ENCODE data around the gene GRIA2.

Gene GRIA2

DNA sequence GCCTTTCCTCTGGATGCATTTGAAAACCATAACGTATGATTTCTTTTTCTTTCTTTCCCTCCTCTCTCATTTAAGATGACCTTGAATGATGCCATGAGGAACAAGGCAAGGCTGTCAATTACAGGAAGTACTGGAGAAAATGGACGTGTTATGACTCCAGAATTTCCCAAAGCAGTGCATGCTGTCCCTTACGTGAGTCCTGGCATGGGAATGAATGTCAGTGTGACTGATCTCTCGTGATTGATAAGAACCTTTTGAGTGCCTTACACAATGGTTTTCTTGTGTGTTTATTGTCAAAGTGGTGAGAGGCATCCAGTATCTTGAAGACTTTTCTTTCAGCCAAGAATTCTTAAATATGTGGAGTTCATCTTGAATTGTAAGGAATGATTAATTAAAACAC, 142.8 kb downstream of the GRIA2 start:
- DNase-seq (ENCODE audit: low read depth, low spot score) = no peak
- TF ChIP-seq YY1 (IDR thresholded peaks at IDR 0.05; ENCODE audit: insufficient read depth, insufficient read length) (no peak), ZNF274 (IDR thresholded peaks at IDR 0.05; ENCODE audit: low read depth, low read length) (no peak), SUZ12 (IDR thresholded peaks at IDR 0.05; ENCODE audit: extremely low read depth, insufficient read depth, insufficient read length) (no peak)
- no peaks in the 10 kb centered on the region for H3K27me3 ChIP-seq (ENCODE audit: insufficient read depth, insufficient read length)
- H3K4me3 ChIP-seq (ENCODE audit: insufficient read length, low read depth) = no peak overlapping the region
- H3K4me1 ChIP-seq (ENCODE audit: insufficient read depth, insufficient read length) = no peaks in the 10 kb centered on the region
- H3K36me3 ChIP-seq (ENCODE audit: insufficient read depth, insufficient read length, low read length) = no peaks in the 10 kb centered on the region
- no peak overlapping the region for H3K9ac ChIP-seq (ENCODE audit: insufficient read length, low read depth)
- no peaks in the 10 kb centered on the region for H3K9me3 ChIP-seq (ENCODE audit: insufficient read depth, low read length)

DNA sequence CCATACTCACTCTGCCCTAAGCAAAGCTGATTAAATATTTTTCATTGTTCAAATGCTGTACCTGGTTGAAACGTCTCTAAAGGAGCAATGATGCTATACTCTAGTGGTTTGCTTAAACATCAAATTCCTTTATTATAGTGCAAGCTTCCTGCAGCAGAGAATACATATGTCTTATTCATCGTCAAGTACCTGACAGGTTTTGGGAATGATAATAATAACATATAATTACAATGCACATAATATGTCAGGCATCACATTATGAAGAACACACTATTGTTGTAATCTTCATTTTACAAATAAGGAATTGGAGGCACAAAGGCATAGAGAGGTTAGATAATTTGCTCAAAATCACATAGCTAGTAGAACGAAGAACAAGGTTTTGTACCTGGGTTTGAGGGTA, 151.6 kb downstream of the GRIA2 start:
- Histone ChIP-seq H3K4me1 (ENCODE audit: insufficient read depth, insufficient read length) (no peaks in the 10 kb centered on the region), H3K9me3 (ENCODE audit: insufficient read depth, low read length) (no peaks in the 10 kb centered on the region), H3K27me3 (ENCODE audit: insufficient read depth, insufficient read length) (no peaks in the 10 kb centered on the region), H3K36me3 (ENCODE audit: insufficient read depth, insufficient read length, low read length) (no peaks in the 10 kb centered on the region), H3K4me3 (ENCODE audit: insufficient read length, low read depth) (no peak overlapping the region), H3K9ac (ENCODE audit: insufficient read length, low read depth) (no peak overlapping the region)
- DNase-seq (ENCODE audit: low read depth, low spot score) = no peak
- TF ChIP-seq SUZ12 (IDR thresholded peaks at IDR 0.05; ENCODE audit: extremely low read depth, insufficient read depth, insufficient read length) (no peak), ZNF274 (IDR thresholded peaks at IDR 0.05; ENCODE audit: low read depth, low read length) (no peak), YY1 (IDR thresholded peaks at IDR 0.05; ENCODE audit: insufficient read depth, insufficient read length) (no peak)

DNA sequence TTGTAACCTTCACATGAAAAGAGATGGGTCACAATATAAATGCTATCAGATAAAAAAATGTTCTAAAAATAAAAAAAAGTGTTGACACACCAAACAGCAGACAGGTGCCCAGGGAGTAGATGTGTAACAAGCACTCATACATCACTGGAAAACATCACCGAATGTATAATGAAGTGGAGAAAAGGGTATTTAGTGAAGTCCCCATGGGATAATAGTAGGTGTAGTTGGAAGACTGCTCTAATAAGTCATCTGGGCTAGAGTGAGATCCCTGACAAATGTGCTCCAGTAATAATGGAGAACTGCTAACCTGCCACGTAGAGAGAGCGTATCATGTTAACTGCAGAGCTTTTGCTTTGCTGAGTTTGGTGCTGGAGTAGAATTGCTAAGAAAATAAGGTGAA, 152.0 kb downstream of the GRIA2 start:
- H3K9ac ChIP-seq (ENCODE audit: insufficient read length, low read depth) = no peak overlapping the region
- no peaks in the 10 kb centered on the region for H3K36me3 ChIP-seq (ENCODE audit: insufficient read depth, insufficient read length, low read length)
- no peak for DNase-seq (ENCODE audit: low read depth, low spot score)
- no peak for TF ChIP-seq ZNF274 (IDR thresholded peaks at IDR 0.05; ENCODE audit: low read depth, low read length)
- TF ChIP-seq YY1 (IDR thresholded peaks at IDR 0.05; ENCODE audit: insufficient read depth, insufficient read length) = no peak
- no peaks in the 10 kb centered on the region for H3K9me3 ChIP-seq (ENCODE audit: insufficient read depth, low read length)
- no peak overlapping the region for H3K4me3 ChIP-seq (ENCODE audit: insufficient read length, low read depth)
- no peaks in the 10 kb centered on the region for H3K27me3 ChIP-seq (ENCODE audit: insufficient read depth, insufficient read length)
- H3K4me1 ChIP-seq (ENCODE audit: insufficient read depth, insufficient read length) = no peaks in the 10 kb centered on the region

DNA sequence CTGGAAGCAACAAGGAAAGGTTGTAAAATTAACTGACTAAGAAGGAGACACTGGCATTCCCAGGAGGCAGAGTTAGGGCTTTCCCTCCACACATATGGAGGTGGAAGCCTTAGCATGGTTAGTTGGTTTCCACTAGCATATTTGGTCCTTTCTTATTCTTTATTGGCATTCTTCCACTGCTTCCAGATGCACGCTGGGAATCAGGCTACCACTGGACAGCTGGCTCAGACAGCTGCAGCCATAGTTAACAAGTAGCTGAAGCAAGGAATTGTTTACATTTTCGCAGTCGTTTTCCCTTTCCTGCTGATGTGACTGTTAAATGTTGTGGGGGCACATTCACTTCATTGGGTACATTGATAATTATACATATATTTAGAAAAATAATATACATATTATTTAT, 169.2 kb downstream of the GRIA2 start:
- DNase-seq (ENCODE audit: low read depth, low spot score) = no peak
- H3K9ac ChIP-seq (ENCODE audit: insufficient read length, low read depth) = no peak overlapping the region
- H3K4me1 ChIP-seq (ENCODE audit: insufficient read depth, insufficient read length) = no peaks in the 10 kb centered on the region
- no peak overlapping the region for H3K4me3 ChIP-seq (ENCODE audit: insufficient read length, low read depth)
- no peaks in the 10 kb centered on the region for H3K36me3 ChIP-seq (ENCODE audit: insufficient read depth, insufficient read length, low read length)
- no peaks in the 10 kb centered on the region for H3K27me3 ChIP-seq (ENCODE audit: insufficient read depth, insufficient read length)
- H3K9me3 ChIP-seq (ENCODE audit: insufficient read depth, low read length) = no peaks in the 10 kb centered on the region
- TF ChIP-seq SUZ12 (IDR thresholded peaks at IDR 0.05; ENCODE audit: extremely low read depth, insufficient read depth, insufficient read length) (no peak), ZNF274 (IDR thresholded peaks at IDR 0.05; ENCODE audit: low read depth, low read length) (no peak), YY1 (IDR thresholded peaks at IDR 0.05; ENCODE audit: insufficient read depth, insufficient read length) (no peak)

DNA sequence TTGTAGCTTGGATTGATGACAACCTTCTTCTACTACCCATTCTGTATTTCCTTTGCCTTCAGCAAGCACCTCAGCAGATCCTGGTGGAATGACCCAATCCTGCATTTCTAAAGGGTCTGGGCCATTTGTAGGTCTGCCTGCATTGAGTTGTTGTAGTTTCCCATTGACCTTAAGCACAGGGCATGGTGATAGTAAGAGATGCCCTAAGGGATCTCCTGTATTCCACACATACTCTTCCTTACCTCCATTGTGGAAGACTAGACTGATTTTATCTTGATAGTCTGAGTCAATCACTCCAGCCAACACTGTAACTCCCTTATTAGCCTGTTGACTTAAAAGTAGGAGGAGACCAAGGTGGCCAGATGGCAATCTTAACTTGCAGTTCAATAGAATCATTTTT, 184.5 kb downstream of the GRIA2 start:
- TF ChIP-seq YY1 (IDR thresholded peaks at IDR 0.05; ENCODE audit: insufficient read depth, insufficient read length) (no peak), SUZ12 (IDR thresholded peaks at IDR 0.05; ENCODE audit: extremely low read depth, insufficient read depth, insufficient read length) (no peak), ZNF274 (IDR thresholded peaks at IDR 0.05; ENCODE audit: low read depth, low read length) (no peak)
- no peak overlapping the region for H3K9ac ChIP-seq (ENCODE audit: insufficient read length, low read depth)
- H3K4me1 ChIP-seq (ENCODE audit: insufficient read depth, insufficient read length) = no peaks in the 10 kb centered on the region
- no peaks in the 10 kb centered on the region for H3K9me3 ChIP-seq (ENCODE audit: insufficient read depth, low read length)
- no peak overlapping the region for H3K4me3 ChIP-seq (ENCODE audit: insufficient read length, low read depth)
- H3K36me3 ChIP-seq (ENCODE audit: insufficient read depth, insufficient read length, low read length) = no peaks in the 10 kb centered on the region
- H3K27me3 ChIP-seq (ENCODE audit: insufficient read depth, insufficient read length) = no peaks in the 10 kb centered on the region
- no peak for DNase-seq (ENCODE audit: low read depth, low spot score)

All from NT2/D1 (cell line).